ENCODE data around the gene INF2. TPM values are rescaled to one million over a fixed set of nuclear protein-coding genes. Genes with fewer than 3 reads are reported as not detected.
A peak's percentile ranks its signal among the peaks of the same experiment; 100 is the strongest.

INF2 gene
- total RNA-seq, 2 donors from 2014 or later, result 21.9 to 43.5 TPM

GRCh38 chr14:104729835-104730181 lies 40.4 kb downstream of the INF2 start:
- peak overlapping the region; percentile 91 to 95 for H3K27ac ChIP-seq
- H3K4me1 ChIP-seq, result peaks cover 0 to 81% of the 10 kb centered on the region in 2 donors
- TF ChIP-seq, protein P1, sequence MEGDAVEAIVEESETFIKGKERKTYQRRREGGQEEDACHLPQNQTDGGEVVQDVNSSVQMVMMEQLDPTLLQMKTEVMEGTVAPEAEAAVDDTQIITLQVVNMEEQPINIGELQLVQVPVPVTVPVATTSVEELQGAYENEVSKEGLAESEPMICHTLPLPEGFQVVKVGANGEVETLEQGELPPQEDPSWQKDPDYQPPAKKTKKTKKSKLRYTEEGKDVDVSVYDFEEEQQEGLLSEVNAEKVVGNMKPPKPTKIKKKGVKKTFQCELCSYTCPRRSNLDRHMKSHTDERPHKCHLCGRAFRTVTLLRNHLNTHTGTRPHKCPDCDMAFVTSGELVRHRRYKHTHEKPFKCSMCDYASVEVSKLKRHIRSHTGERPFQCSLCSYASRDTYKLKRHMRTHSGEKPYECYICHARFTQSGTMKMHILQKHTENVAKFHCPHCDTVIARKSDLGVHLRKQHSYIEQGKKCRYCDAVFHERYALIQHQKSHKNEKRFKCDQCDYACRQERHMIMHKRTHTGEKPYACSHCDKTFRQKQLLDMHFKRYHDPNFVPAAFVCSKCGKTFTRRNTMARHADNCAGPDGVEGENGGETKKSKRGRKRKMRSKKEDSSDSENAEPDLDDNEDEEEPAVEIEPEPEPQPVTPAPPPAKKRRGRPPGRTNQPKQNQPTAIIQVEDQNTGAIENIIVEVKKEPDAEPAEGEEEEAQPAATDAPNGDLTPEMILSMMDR (IDR thresholded peaks at IDR 0.05), result no peak
- H3K4me3 ChIP-seq, result no peak overlapping the region
- no peaks in the 10 kb centered on the region for H3K27me3 ChIP-seq
- DNase-seq (ENCODE audit: low spot score), result no peak
- no peaks in the 10 kb centered on the region for H3K36me3 ChIP-seq
- H3K9me3 ChIP-seq, result no peaks in the 10 kb centered on the region

DNA sequence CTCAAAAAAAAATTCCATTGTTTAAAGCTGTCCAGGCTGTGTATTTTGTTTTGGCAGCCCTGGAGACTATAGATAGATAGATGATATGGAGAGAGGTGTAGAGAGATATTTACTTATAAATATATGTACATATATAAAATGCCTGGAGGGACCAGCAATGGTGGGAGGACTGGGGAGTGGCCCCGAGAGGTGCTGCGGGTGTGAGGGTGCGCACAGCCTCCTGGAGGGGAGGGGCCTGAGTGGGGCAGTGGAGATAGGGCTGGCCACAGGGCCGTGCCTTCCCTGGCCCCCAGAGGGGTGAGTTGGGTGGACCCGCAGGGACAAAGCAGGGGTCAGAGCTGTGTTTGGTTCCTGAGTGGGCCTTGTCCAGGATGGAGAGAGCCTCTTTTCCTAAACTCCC lies 41.1 kb downstream of the INF2 start:
- Histone ChIP-seq H3K27me3 (no peaks in the 10 kb centered on the region), H3K4me3 (no peak overlapping the region), H3K36me3 (no peaks in the 10 kb centered on the region), H3K27ac (peak overlapping the region; percentile 91 to 95), H3K4me1 (peaks cover 0 to 81% of the 10 kb centered on the region in 2 donors), H3K9me3 (no peaks in the 10 kb centered on the region)
- TF ChIP-seq, protein P1 (IDR thresholded peaks at IDR 0.05), result no peak
- no peak for DNase-seq (ENCODE audit: low spot score)

- no peaks in the 10 kb centered on the region for H3K9me3 ChIP-seq
- H3K27ac ChIP-seq, result peak overlapping the region; percentile 91 to 95
- H3K4me3 ChIP-seq, result no peak overlapping the region
- DNase-seq (ENCODE audit: low spot score), result no peak
- H3K36me3 ChIP-seq, result no peaks in the 10 kb centered on the region
- TF ChIP-seq, protein P1 (IDR thresholded peaks at IDR 0.05), result peak in 1 of 2 donors; percentile 41
- H3K4me1 ChIP-seq, result peaks cover 0 to 81% of the 10 kb centered on the region in 2 donors
- no peaks in the 10 kb centered on the region for H3K27me3 ChIP-seq
These were observed 42.2 kb downstream of the INF2 start for GRCh38 chr14:104731320-104732294.

DNA sequence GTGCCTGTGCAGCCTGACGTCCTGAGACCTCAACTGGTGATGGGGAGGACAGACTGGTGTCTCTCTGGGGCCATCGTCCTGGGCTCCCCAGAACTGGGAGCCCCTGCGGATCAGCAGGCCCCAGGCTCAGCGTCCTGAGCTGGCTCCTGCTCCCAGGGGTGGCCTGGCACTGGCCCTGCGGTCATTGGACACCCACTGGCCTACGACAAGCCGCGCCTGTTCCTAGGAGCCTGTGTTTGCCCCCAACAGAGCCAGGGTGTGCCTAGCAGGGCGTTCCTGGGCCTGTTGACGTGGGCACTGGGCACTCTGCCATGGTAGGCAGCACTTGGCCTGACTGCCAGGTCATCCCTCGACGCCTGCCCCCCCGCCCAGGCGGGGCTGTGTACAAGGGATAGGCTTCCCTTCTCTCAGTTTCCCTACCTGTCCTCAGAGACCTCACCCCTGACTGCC lies 43.0 kb downstream of the INF2 start:
- Histone ChIP-seq H3K4me1 (peaks cover 0 to 87% of the 10 kb centered on the region in 2 donors), H3K9me3 (no peaks in the 10 kb centered on the region), H3K27me3 (no peaks in the 10 kb centered on the region), H3K4me3 (no peak overlapping the region), H3K36me3 (no peaks in the 10 kb centered on the region), H3K27ac (peak overlapping the region; percentile 91 to 95)
- TF ChIP-seq, protein P1 (IDR thresholded peaks at IDR 0.05), result no peak
- DNase-seq (ENCODE audit: low spot score), result peak; percentile 86

- no peak for DNase-seq (ENCODE audit: low spot score)
- Histone ChIP-seq H3K4me3 (no peak overlapping the region), H3K36me3 (no peaks in the 10 kb centered on the region), H3K27ac (peak overlapping the region; percentile 91 to 95), H3K27me3 (no peaks in the 10 kb centered on the region), H3K9me3 (no peaks in the 10 kb centered on the region), H3K4me1 (peaks cover 0 to 90% of the 10 kb centered on the region in 2 donors)
- TF ChIP-seq, protein P1 (IDR thresholded peaks at IDR 0.05), result no peak
These were observed 43.7 kb downstream of the INF2 start for GRCh38 chr14:104732931-104733681.
